GM19193 (cell line): Measurements from ENCODE around the gene VWA3B.

Experiments used
- POLR2A ChIP-seq: IDR thresholded peaks from 4 replicates; pipeline ENCODE4 v1.6.1; 2011; ENCODE audit not compliant: insufficient read depth, insufficient read length; ENCODE audit errors: extremely low read depth

The VWA3B gene

DNA sequence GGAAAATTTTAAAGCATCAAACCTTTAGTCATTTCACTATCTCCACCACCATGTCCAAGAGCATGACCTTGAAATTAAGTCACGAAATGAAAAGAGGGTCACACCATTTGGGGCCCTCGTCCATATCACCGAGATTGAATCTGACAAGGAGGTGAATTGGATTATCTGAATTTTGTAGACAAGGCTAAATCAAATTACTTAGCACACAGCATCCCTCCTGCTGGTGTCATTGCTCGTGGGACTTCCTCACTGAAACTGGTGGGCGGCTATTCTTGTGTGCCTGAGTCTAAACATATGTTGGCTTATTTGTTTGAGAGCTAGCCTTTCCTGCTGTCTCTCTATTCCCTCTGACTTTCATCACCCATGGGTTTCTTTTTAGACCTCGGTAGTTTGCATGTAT, 194.6 kb downstream of the VWA3B start:
- TF ChIP-seq POLR2A, result no peak

DNA sequence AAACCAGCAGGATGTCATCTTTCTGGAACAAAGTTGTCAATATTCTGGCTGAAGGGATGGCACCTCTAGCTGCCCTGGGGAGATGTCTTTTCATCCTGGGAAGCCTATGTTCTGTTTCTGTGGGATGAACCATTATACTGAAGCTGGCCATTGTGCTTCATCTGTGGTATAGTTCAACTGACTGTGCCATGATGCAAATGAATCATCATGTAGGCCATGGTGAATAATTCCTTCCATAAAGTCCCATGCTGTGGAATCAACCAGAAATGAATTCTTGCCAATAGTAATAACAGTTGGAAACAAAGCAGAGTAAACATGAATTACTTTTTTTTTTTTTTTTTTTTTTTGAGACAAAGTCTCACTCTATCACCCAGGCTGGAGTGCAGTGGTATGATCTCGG, 195.1 kb downstream of the VWA3B start:
- no peak for TF ChIP-seq POLR2A

GRCh38 chr2:98293030-98293429, 206.1 kb downstream of the VWA3B start:
- no peak for TF ChIP-seq POLR2A

- no peak for TF ChIP-seq POLR2A
Measured at GRCh38 chr2:98293931-98294687, 207.1 kb downstream of the VWA3B start.

GRCh38 chr2:98294711-98295110, 207.7 kb downstream of the VWA3B start:
- TF ChIP-seq POLR2A, result no peak

DNA sequence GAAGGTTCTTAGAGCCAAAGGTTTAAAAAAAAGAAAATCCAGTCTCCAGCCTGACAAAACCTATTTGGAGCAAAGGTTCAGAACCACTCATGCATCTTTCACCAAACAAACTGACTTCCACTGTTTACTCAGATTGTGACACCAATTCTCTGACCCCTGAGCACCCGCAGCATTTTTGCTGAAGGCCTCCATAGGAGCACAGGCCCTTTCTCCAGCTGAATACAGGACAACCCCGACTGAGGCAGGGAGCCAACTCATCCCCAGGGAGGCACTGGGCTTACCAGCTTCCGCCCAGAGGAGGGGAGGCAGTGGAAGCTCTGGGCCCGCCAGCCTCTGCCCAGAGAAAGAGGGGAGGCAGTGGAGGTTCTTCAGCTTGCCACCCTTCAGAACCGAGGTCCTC, 208.3 kb downstream of the VWA3B start:
- TF ChIP-seq POLR2A, result no peak

DNA sequence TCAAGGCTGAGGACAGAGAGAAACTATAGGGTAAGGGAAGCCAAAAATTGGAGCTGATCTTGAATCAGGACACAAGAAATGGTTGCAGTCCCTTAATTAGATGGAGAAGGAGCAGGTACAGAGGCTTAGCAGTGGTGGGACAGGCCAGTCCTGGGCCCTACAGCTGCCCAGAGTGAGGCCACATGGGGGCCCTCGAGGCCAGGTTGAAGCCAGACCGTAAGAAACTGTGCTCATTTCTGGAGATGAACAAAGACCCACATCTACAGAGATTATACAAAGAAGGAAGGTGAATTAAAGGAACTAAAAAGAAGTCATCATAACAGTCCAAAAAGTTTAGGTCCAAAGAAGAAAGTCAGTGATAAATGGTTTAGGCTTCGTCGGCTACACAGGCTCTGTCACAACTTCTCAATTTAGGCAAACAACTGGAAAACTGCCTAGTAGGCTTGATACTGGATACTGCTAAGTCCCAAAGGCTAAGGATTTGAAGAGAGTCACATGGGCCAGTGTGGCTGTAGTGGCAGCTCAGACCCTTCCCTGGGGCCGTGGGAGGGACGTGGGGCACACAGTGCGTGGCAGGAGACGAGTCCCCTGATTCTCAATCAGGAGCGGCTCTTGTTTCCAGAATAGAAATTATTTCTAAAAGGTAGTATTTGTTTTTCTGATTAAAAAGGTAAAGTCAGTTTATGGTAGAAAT, 208.9 kb downstream of the VWA3B start:
- no peak for TF ChIP-seq POLR2A

DNA sequence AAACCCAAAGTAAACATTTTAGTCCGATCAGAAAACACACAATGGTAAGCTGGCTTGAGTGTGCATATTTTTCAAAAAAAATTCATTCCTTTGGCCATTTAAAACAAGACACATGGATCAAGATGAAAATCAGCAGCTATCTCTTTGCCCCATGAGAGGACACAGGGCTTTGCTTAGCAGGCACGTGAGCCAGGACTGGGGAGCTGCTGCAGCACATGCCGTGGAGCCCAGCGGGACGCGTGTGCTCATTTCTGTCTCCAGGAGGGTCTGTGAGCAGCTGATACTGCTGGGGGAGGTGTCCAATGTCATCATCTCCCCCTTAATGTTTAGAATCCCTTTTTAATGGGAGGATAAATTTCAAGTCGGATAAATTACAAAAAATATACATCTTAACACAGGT, 209.5 kb downstream of the VWA3B start:
- TF ChIP-seq POLR2A, result no peak

- no peak for TF ChIP-seq POLR2A
Measured at GRCh38 chr2:98297817-98298682, 211.1 kb downstream of the VWA3B start.

GRCh38 chr2:98298683-98299164, 211.8 kb downstream of the VWA3B start:
- no peak for TF ChIP-seq POLR2A

DNA sequence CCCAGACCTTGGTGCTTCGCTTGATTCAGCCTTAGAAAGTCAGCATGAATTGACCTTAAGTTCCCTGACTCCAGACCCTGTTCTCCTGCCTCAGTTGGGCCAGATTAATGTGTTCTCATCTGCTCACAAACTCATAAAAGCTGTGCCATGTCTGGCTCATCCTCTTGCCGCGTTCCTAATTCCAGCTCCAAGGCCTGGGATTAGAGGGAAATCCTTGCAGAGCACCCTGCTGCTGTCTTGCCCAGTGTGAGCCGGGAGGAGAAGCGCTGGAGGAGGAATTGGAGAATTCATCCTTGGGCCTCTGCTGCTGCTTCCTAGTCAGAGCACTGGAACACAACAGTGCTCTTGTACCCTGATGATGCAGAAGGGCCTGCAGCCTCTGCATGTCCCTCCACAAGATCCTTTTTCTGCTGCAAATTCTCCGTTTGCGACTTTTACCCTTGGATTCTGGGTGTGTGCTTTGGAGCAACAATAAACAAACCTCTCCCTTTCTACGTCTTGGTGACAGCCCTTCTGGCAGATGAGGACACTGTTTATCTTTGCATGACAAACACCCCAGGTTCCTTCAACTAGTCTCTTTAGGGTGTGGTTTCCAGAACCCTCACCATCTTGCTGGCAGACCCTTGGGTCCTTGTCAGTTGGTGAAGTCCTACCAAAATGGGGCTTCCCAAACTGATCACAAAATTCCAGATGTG, 212.4 kb downstream of the VWA3B start:
- no peak for TF ChIP-seq POLR2A

DNA sequence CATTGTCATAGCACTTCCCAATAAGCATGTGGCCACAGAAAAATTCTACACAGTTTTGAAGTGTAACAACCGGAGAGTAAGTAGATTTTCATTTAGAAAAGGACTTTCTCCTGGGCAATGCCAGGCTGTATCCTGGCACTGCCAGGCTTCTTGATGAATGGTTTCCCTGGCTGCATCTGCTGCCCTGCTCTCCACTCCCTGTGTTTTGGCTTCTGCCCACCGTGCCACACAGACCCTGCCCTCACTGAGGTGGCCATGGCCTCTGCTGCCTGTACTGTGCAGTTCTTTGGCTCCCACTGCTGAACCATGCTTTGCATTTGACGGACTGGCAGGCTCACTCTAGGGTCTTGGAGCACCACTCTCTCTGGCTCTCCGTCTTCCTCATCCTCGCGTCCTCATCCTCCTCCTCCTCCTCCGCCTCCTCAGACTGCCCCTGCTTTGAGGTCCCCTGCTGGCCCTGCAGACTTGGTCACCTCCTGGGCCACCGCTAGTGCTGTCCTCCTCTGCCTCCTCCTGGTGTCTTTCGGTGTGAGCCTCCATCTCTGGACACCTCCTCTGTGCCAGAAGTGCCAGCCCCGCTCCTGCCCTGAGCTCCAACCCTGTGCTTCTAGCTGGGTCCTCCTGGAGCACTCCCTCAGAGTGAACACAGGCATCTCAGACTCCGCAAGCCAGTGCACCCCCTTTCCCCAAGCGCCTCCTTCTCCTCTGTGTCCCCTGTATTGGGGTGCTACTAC, 213.3 kb downstream of the VWA3B start:
- TF ChIP-seq POLR2A, result no peak

GRCh38 chr2:98301469-98301868, 214.5 kb downstream of the VWA3B start:
- no peak for TF ChIP-seq POLR2A

DNA sequence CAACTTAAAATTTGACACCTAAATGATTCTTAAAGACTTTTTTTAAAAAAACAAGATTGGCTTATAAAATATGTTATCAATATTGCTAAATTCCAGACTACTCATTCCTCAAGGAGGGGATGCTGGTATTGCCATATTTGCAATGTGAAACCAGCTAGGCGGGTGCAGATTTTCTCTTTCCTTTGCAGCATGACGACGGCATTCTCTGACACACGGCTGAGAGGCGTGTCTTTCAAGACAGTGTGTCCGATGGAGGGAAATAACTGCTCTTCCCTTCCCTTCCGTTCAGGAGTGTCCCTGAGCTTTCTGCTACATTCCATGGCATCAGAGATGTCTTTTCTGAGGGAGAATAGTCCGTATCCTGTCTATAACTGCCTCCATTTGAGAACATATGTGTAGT, 221.1 kb downstream of the VWA3B start:
- TF ChIP-seq POLR2A, result no peak
